Osteoblast (primary cell): ENCODE measurements around the gene IL10RB. TPM values are rescaled to one million over a fixed set of nuclear protein-coding genes. Genes with fewer than 3 reads are reported as not detected.

Source experiments
- DNase-seq: peaks from one replicate; pipeline ENCODE4 v3.0.0; 2011; ENCODE audit warnings: low spot score, mixed read lengths; ENCODE audit not compliant: insufficient read length; ENCODE audit errors: missing footprints
- H2AFZ ChIP-seq: 2 replicates; pipeline ENCODE4 v1.6.0; 2011; ENCODE audit warnings: mild to moderate bottlenecking, low read length
- H3K27ac ChIP-seq: 2 replicates; pipeline ENCODE4 v1.5.1; 2011; ENCODE audit warnings: mild to moderate bottlenecking, low read depth, low read length, moderate library complexity
- H3K27me3 ChIP-seq: 2 replicates; pipeline ENCODE4 v1.6.0; 2012; ENCODE audit warnings: mild to moderate bottlenecking, control low read depth, inconsistent platforms, low read length, moderate library complexity; ENCODE audit not compliant: insufficient read depth
- H3K36me3 ChIP-seq: 2 replicates; pipeline ENCODE4 v1.5.1; 2011; ENCODE audit warnings: mild to moderate bottlenecking, low read length, control low read depth, moderate library complexity; ENCODE audit not compliant: insufficient read depth
- H3K4me1 ChIP-seq: 2 replicates; pipeline ENCODE4 v1.5.1; 2011; ENCODE audit warnings: mild to moderate bottlenecking, low read length, control low read depth, moderate library complexity; ENCODE audit not compliant: insufficient read depth
- H3K4me2 ChIP-seq: 2 replicates; pipeline ENCODE4 v1.6.0; 2011; ENCODE audit warnings: mild to moderate bottlenecking, low read length; ENCODE audit not compliant: insufficient read depth
- H3K4me3 ChIP-seq: fragments of 200-600 bp; sonication (generic); 3 replicates; pipeline ENCODE4 v1.5.1; 2012; ENCODE audit warnings: mild to moderate bottlenecking, low read length, inconsistent platforms; ENCODE audit not compliant: insufficient read depth
- H3K79me2 ChIP-seq: 2 replicates; pipeline ENCODE4 v1.6.0; 2012; ENCODE audit warnings: mild to moderate bottlenecking, low read length, control low read depth, inconsistent platforms; ENCODE audit not compliant: insufficient read depth
- H3K9me3 ChIP-seq: 2 replicates; pipeline ENCODE4 v1.5.1; 2011; ENCODE audit warnings: low read depth, low read length, control low read depth
- H4K20me1 ChIP-seq: 2 replicates; pipeline ENCODE4 v1.6.0; 2012; ENCODE audit warnings: mild to moderate bottlenecking, low read length, control low read depth; ENCODE audit not compliant: insufficient read depth
- CTCF ChIP-seq: IDR thresholded peaks from 2 replicates; pipeline ENCODE4 v1.5.1; 2011; ENCODE audit warnings: mild to moderate bottlenecking, low read depth, low read length, moderate library complexity; ENCODE audit errors: extremely low read depth
- total RNA-seq: library from RNA; depleted of rRNA; stranded (reverse); fragments of >200 nt; gene quantifications from 2 replicates; pipeline ENCODE4 v1.2.3, GENCODE V29; 2012

IL10RB gene
- total RNA-seq, 1 donor, result 44.9 TPM

- no peak for TF ChIP-seq CTCF
- Histone ChIP-seq H3K4me3 (no peak overlapping the region), H4K20me1 (no peaks in the 10 kb centered on the region), H3K36me3 (peaks cover 34% of the 10 kb centered on the region), H3K27ac (no peak overlapping the region), H3K79me2 (no peaks in the 10 kb centered on the region), H2AFZ (no peak overlapping the region), H3K4me1 (peaks cover 21% of the 10 kb centered on the region), H3K9me3 (no peaks in the 10 kb centered on the region), H3K27me3 (no peaks in the 10 kb centered on the region), H3K4me2 (no peak overlapping the region)
- DNase-seq, result no peak
Observed at GRCh38 chr21:33286076-33286475, 19.9 kb downstream of the IL10RB start.

GRCh38 chr21:33286600-33287456 lies 20.7 kb downstream of the IL10RB start:
- Histone ChIP-seq H2AFZ (no peak overlapping the region), H3K9me3 (no peaks in the 10 kb centered on the region), H3K4me3 (no peak overlapping the region), H3K4me1 (peaks cover 21% of the 10 kb centered on the region), H3K79me2 (no peaks in the 10 kb centered on the region), H3K27me3 (no peaks in the 10 kb centered on the region), H3K36me3 (peaks cover 30% of the 10 kb centered on the region), H3K4me2 (peak overlapping the region; percentile 18), H4K20me1 (no peaks in the 10 kb centered on the region), H3K27ac (peak overlapping the region; percentile 12)
- DNase-seq, result no peak
- TF ChIP-seq CTCF, result no peak

GRCh38 chr21:33289199-33289819 lies 23.1 kb downstream of the IL10RB start:
- Histone ChIP-seq H3K27ac (peak overlapping the region; percentile 58), H4K20me1 (no peaks in the 10 kb centered on the region), H3K9me3 (no peaks in the 10 kb centered on the region), H3K36me3 (peaks cover 20% of the 10 kb centered on the region), H2AFZ (peak overlapping the region; percentile 59), H3K4me3 (no peak overlapping the region), H3K79me2 (no peaks in the 10 kb centered on the region), H3K4me2 (peak overlapping the region; percentile 44), H3K4me1 (peaks cover 21% of the 10 kb centered on the region), H3K27me3 (no peaks in the 10 kb centered on the region)
- peak; percentile 87 for DNase-seq
- no peak for TF ChIP-seq CTCF

- TF ChIP-seq CTCF, result no peak
- H3K27ac ChIP-seq, result no peak overlapping the region
- no peaks in the 10 kb centered on the region for H3K27me3 ChIP-seq
- H3K79me2 ChIP-seq, result no peaks in the 10 kb centered on the region
- no peak overlapping the region for H2AFZ ChIP-seq
- H3K4me3 ChIP-seq, result no peak overlapping the region
- DNase-seq, result no peak
- peaks cover 21% of the 10 kb centered on the region for H3K4me1 ChIP-seq
- no peaks in the 10 kb centered on the region for H4K20me1 ChIP-seq
- no peak overlapping the region for H3K4me2 ChIP-seq
- no peaks in the 10 kb centered on the region for H3K9me3 ChIP-seq
- peaks cover 11% of the 10 kb centered on the region for H3K36me3 ChIP-seq
Observed at GRCh38 chr21:33290441-33290840, 24.3 kb downstream of the IL10RB start.
